C4-2B (cell line): Measurements from ENCODE around the gene PFN3.

Source experiments
- CTCF ChIP-seq: fragments of 450-650 bp; conservative IDR thresholded peaks from 2 replicates; pipeline ENCODE4 v1.5.1; 2017; ENCODE audit warnings: mild to moderate bottlenecking
- ZFX ChIP-seq: fragments of 450-650 bp; IDR thresholded peaks from 2 replicates; pipeline ENCODE4 v1.6.1; 2017

- no peak for TF ChIP-seq CTCF
- no peak for TF ChIP-seq ZFX
These were observed 7.2 kb downstream of the PFN3 start for GRCh38 chr5:177393206-177393765.
